Suprapubic skin (tissue), 4 donors: ENCODE data around the gene ST8SIA5. TPM values are rescaled to one million over a fixed set of nuclear protein-coding genes. Genes with fewer than 3 reads are reported as not detected.
A peak's percentile ranks its signal among the peaks of the same experiment; 100 is the strongest.

Experiments
- DNase-seq, 2 donors: peaks; one replicate each; pipeline ENCODE4 v3.0.0-alpha.2; 2019; ENCODE audit warnings: low spot score in 2 of 2
- H3K27ac ChIP-seq: fragments of 200-600 bp; sonication (generic); one replicate; pipeline ENCODE4 v1.5.1; 2019
- H3K27me3 ChIP-seq: fragments of 200-600 bp; sonication (generic); one replicate; pipeline ENCODE4 v1.5.1; 2019
- H3K36me3 ChIP-seq: fragments of 200-600 bp; sonication (generic); one replicate; pipeline ENCODE4 v1.5.1; 2019
- H3K4me1 ChIP-seq: fragments of 200-600 bp; sonication (generic); one replicate; pipeline ENCODE4 v1.5.1; 2019
- H3K4me3 ChIP-seq: fragments of 200-600 bp; sonication (generic); one replicate; pipeline ENCODE4 v1.5.1; 2019; ENCODE audit warnings: mild to moderate bottlenecking
- H3K9me3 ChIP-seq: fragments of 200-600 bp; sonication (generic); one replicate; pipeline ENCODE4 v1.5.1; 2019
- CTCF ChIP-seq, 2 donors: fragments of 200-600 bp in 1 of 2; fragments of 450-650 bp in 1 of 2; sonication (generic) in 1 of 2; IDR thresholded peaks; one replicate each; pipeline ENCODE4 v1.5.1; 2016 to 2019; ENCODE audit warnings: antibody characterized with exemption in 2 of 2, mild to moderate bottlenecking in 1 of 2, moderate library complexity in 1 of 2
- EP300 ChIP-seq: sonication (generic); formaldehyde crosslinking; IDR thresholded peaks from one replicate; pipeline ENCODE4 v1.6.1; 2017; ENCODE audit warnings: antibody characterized with exemption
- POLR2A ChIP-seq, 2 donors: fragments of 450-650 bp; IDR thresholded peaks; one replicate each; pipeline ENCODE4 v1.6.1; 2017; ENCODE audit warnings: antibody characterized with exemption in 2 of 2, mild to moderate bottlenecking in 2 of 2, moderate library complexity in 2 of 2
- POLR2AphosphoS5 ChIP-seq, 3 donors: sonication (generic); formaldehyde crosslinking; IDR thresholded peaks; one replicate each; pipeline ENCODE4 v1.6.1; 2017; ENCODE audit warnings: antibody characterized with exemption in 3 of 3
- WGBS: methylation state at CpG from one replicate; pipeline ENCODE4 v1.1.5; 2018; 5-methylcytosine and 5-hydroxymethylcytosine counted together
- total RNA-seq, 4 donors: library from RNA; depleted of rRNA; stranded (reverse); fragments of >200 nt; gene quantifications; one replicate each; pipeline ENCODE4 v1.1.0, GENCODE V29; 2016

ST8SIA5 gene
- total RNA-seq, 4 donors from 2014 or later, result not detected

- H3K4me1 ChIP-seq, result no peaks in the 10 kb centered on the region
- H3K27me3 ChIP-seq, result no peaks in the 10 kb centered on the region
- no peak overlapping the region for H3K27ac ChIP-seq
- no peaks in the 10 kb centered on the region for H3K36me3 ChIP-seq
- WGBS, result 81% methylated on average over 7 of the region's 7 CpGs
- DNase-seq, result no peak
- H3K9me3 ChIP-seq, result peaks cover 13% of the 10 kb centered on the region
- H3K4me3 ChIP-seq, result no peak overlapping the region
- TF ChIP-seq EP300, result no peak
- no peak for TF ChIP-seq POLR2A (IDR thresholded peaks at IDR 0.05)
- TF ChIP-seq CTCF (IDR thresholded peaks at IDR 0.05), result no peak
- no peak for TF ChIP-seq POLR2AphosphoS5 (IDR thresholded peaks at IDR 0.05)
These were observed 18.4 kb downstream of the ST8SIA5 start for GRCh38 chr18:46738491-46738890.

GRCh38 chr18:46736736-46737135, 20.1 kb downstream of the ST8SIA5 start:
- peak in 1 of 2 donors; percentile 41 for DNase-seq
- 68% methylated on average over 4 of the region's 4 CpGs for WGBS
- TF ChIP-seq POLR2A (IDR thresholded peaks at IDR 0.05), result no peak

GRCh38 chr18:46736135-46736534, 20.7 kb downstream of the ST8SIA5 start:
- H3K4me1 ChIP-seq, result no peaks in the 10 kb centered on the region
- no peak overlapping the region for H3K27ac ChIP-seq
- H3K36me3 ChIP-seq, result no peaks in the 10 kb centered on the region
- 57% methylated on average over 5 of the region's 5 CpGs for WGBS
- H3K9me3 ChIP-seq, result peaks cover 14% of the 10 kb centered on the region
- peak in 1 of 2 donors; percentile 4 for DNase-seq
- H3K27me3 ChIP-seq, result no peaks in the 10 kb centered on the region
- no peak overlapping the region for H3K4me3 ChIP-seq
- TF ChIP-seq EP300, result no peak
- TF ChIP-seq POLR2A (IDR thresholded peaks at IDR 0.05), result no peak
- TF ChIP-seq CTCF (IDR thresholded peaks at IDR 0.05), result no peak

More at GRCh38 chr18:46736736-46737135, 20.1 kb downstream of the ST8SIA5 start:
- no peak overlapping the region for H3K4me3 ChIP-seq
- H3K36me3 ChIP-seq, result no peaks in the 10 kb centered on the region
- no peaks in the 10 kb centered on the region for H3K4me1 ChIP-seq
- H3K27me3 ChIP-seq, result no peaks in the 10 kb centered on the region
- H3K27ac ChIP-seq, result no peak overlapping the region
- H3K9me3 ChIP-seq, result peaks cover 13% of the 10 kb centered on the region

DNA sequence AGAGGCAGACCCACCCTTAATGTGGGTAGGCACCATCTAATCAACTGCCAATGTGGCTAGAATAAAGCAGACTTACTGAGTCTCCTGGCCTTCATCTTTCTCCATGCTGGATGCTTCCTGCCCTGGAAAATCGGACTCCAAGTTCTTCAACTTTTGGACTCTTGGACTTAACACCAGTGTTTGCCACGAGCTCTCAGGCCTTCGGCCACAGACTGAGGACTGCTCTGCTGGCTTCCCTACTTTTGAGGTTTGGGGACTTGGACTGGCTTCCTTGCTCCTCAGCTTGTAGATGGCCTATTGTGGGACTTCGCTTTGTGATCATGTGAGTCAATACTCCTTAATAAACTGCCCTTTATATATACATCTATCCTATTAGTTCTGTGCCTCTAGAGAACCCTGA, 21.9 kb downstream of the ST8SIA5 start:
- WGBS, result 84% methylated on average over 4 of the region's 4 CpGs
- peaks cover 15% of the 10 kb centered on the region for H3K9me3 ChIP-seq
- no peaks in the 10 kb centered on the region for H3K27me3 ChIP-seq
- no peak overlapping the region for H3K4me3 ChIP-seq
- no peak for TF ChIP-seq CTCF (IDR thresholded peaks at IDR 0.05)
- TF ChIP-seq POLR2A (IDR thresholded peaks at IDR 0.05), result no peak
- TF ChIP-seq EP300, result no peak
- no peak for TF ChIP-seq POLR2AphosphoS5 (IDR thresholded peaks at IDR 0.05)
- DNase-seq, result peak in 1 of 2 donors; percentile 21
- no peaks in the 10 kb centered on the region for H3K36me3 ChIP-seq
- H3K27ac ChIP-seq, result no peak overlapping the region
- H3K4me1 ChIP-seq, result no peaks in the 10 kb centered on the region

- peak in 1 of 2 donors; percentile 74 for DNase-seq
- TF ChIP-seq EP300 (no peak), CTCF (IDR thresholded peaks at IDR 0.05) (no peak), POLR2A (IDR thresholded peaks at IDR 0.05) (no peak), POLR2AphosphoS5 (IDR thresholded peaks at IDR 0.05) (no peak)
- no peak overlapping the region for H3K27ac ChIP-seq
- no peaks in the 10 kb centered on the region for H3K36me3 ChIP-seq
- 86% methylated on average over 8 of the region's 11 CpGs for WGBS
- H3K4me1 ChIP-seq, result no peaks in the 10 kb centered on the region
- H3K9me3 ChIP-seq, result peaks cover 16% of the 10 kb centered on the region
- H3K27me3 ChIP-seq, result no peaks in the 10 kb centered on the region
- H3K4me3 ChIP-seq, result no peak overlapping the region
These were observed 23.0 kb downstream of the ST8SIA5 start for GRCh38 chr18:46733872-46734271.

GRCh38 chr18:46732801-46733200, 24.1 kb downstream of the ST8SIA5 start:
- Histone ChIP-seq H3K4me1 (no peaks in the 10 kb centered on the region), H3K36me3 (no peaks in the 10 kb centered on the region), H3K27me3 (no peaks in the 10 kb centered on the region), H3K9me3 (peaks cover 16% of the 10 kb centered on the region), H3K4me3 (no peak overlapping the region), H3K27ac (no peak overlapping the region)
- TF ChIP-seq POLR2A (IDR thresholded peaks at IDR 0.05) (no peak), EP300 (no peak), CTCF (IDR thresholded peaks at IDR 0.05) (no peak), POLR2AphosphoS5 (IDR thresholded peaks at IDR 0.05) (no peak)
- peak in 1 of 2 donors; percentile 54 for DNase-seq
- WGBS, result 84% methylated on average over 6 of the region's 6 CpGs
